OCI-LY7 (cell line): Measurements from ENCODE around the gene OAF.

Source experiments
- EZH2phosphoT487 ChIP-seq: fragments of 200-600 bp; sonication (generic); IDR thresholded peaks from 2 replicates; pipeline ENCODE4 v1.6.1; 2018; ENCODE audit warnings: low read depth, borderline replicate concordance, mild to moderate bottlenecking, mixed run types, antibody characterized with exemption, low read length, moderate library complexity, mixed read lengths
- TF ChIP-seq, protein P1 (sequence below): fragments of 200-600 bp; sonication (generic); conservative IDR thresholded peaks from 2 replicates; pipeline ENCODE4 v1.5.1; 2014; ENCODE audit warnings: mild to moderate bottlenecking, antibody characterized with exemption, low read length, moderate library complexity, mixed read lengths

DNA sequence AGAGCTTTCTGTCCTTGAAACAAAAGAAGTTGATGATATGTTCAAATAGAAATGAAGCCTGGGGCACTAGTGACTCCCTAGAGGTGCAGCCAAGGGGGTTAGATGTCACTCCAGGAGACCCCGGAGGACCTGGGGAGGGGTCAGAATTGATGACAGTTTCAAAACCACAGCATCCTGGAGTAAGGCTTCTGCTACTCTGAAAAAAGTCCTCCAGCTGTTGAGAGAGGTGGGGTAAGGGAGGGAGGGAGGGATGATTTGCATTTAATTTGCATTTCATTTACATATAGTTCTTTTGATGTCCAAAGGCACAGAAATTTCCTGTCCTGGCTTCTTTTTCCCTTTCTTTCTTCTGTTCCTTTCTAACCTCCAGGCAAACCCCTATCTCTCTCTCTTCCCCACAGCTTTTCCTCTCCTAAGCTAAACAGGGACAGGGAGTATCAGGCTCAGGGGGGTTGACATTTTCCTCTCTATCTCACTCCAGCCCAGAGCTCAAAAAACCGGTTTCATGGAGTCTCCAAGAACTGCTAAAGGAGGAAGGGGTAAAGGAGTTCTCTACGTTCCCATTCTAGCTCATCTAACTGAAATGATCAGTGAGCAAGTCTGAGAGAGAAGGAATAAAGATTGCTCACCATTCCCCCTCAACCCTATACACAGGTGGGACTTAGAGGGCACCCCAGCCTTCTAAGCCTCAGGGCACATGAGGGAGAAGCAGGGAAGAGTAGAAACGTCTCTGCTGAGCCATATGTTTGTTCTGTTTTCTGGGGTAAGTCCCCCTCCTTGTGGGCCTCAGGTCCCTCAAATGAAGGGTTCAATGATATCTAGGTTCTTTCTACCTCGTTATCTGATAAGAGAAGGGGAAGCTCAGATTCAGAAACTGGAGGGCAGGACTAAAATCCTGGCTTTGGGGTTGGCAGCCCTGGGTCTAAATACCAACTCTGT lies 25.6 kb downstream of the OAF start:
- no peak for TF ChIP-seq EZH2phosphoT487
- TF ChIP-seq, protein P1, sequence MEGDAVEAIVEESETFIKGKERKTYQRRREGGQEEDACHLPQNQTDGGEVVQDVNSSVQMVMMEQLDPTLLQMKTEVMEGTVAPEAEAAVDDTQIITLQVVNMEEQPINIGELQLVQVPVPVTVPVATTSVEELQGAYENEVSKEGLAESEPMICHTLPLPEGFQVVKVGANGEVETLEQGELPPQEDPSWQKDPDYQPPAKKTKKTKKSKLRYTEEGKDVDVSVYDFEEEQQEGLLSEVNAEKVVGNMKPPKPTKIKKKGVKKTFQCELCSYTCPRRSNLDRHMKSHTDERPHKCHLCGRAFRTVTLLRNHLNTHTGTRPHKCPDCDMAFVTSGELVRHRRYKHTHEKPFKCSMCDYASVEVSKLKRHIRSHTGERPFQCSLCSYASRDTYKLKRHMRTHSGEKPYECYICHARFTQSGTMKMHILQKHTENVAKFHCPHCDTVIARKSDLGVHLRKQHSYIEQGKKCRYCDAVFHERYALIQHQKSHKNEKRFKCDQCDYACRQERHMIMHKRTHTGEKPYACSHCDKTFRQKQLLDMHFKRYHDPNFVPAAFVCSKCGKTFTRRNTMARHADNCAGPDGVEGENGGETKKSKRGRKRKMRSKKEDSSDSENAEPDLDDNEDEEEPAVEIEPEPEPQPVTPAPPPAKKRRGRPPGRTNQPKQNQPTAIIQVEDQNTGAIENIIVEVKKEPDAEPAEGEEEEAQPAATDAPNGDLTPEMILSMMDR = no peak
